ENCODE data around the gene PPY.
"Not testable (repeated sequence)": the region's sequence is repeated elsewhere in the genome, so short reads cannot be mapped to it uniquely, and the experiment has no call there.

PPY gene

DNA sequence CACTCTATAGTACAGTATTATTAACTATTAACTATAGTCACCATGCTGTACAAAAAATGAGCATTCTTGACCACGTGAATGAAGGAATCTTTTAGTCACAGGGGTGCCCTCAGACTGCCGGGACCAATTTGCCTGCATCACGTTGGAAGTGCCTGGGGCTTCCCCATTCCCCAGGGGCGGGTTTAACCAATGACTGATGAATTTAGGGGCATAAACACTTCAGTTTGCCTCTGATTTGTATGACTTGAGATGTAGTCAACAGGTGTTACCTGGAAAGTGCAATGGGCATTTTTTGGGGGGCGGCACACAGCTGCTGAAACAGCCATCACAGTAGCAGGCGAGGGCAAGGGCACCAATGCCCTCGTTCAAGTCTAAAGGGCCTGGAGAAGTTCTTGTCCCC lies 20.2 kb upstream of the PPY start:
- no peak for DNase-seq

DNA sequence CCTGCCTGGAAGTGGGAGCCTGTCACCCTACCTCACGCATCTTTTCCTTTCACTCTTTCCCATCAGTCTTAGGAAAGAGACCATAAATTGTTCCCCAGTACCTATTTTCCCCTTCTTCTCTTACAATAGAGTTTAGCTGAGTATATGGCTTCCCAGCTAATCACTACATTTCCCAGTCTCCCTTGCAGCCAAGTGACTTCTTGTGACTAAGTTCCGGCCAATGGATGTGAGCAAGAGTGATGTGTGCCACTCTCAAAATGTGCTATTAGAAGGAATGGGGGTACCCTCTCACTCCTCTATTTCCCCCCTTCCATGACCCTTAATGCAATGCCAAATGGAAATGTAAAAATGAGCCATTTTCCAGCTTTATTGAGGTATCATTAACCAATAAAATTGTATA lies 19.7 kb upstream of the PPY start:
- DNase-seq = no peak

DNA sequence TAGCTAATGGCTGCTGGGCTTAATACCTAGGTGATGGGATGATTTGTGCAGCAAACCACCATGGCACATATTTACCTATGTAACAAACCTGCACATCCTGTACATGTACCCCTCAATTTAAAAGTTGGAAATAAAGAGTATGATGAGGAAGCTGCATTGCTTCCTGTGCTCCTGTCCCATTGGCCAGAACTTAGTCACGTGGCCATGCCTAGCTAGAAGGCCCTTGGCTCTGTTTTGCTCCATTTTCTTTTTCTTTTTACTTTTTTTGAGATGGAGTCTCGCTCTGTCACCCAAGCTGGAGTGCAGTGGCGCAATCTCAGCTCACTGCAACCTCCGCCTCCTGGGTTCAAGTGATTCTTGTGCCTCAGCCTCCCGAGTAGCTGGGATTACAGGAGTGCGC lies 19.0 kb upstream of the PPY start:
- DNase-seq = not testable (repeated sequence)

- DNase-seq = no peak
Measured at GRCh38 chr17:43958748-43959352, 16.6 kb upstream of the PPY start.

GRCh38 chr17:43956222-43956621 lies 13.9 kb upstream of the PPY start:
- no peak for DNase-seq

GRCh38 chr17:43953746-43954145 lies 11.5 kb upstream of the PPY start, which contains the start of gene PYY:
Gene PYY (minus strand): TSS chr17:43953940. CDS start chr17:43953483, 457 bp downstream.
- no peak for DNase-seq

DNA sequence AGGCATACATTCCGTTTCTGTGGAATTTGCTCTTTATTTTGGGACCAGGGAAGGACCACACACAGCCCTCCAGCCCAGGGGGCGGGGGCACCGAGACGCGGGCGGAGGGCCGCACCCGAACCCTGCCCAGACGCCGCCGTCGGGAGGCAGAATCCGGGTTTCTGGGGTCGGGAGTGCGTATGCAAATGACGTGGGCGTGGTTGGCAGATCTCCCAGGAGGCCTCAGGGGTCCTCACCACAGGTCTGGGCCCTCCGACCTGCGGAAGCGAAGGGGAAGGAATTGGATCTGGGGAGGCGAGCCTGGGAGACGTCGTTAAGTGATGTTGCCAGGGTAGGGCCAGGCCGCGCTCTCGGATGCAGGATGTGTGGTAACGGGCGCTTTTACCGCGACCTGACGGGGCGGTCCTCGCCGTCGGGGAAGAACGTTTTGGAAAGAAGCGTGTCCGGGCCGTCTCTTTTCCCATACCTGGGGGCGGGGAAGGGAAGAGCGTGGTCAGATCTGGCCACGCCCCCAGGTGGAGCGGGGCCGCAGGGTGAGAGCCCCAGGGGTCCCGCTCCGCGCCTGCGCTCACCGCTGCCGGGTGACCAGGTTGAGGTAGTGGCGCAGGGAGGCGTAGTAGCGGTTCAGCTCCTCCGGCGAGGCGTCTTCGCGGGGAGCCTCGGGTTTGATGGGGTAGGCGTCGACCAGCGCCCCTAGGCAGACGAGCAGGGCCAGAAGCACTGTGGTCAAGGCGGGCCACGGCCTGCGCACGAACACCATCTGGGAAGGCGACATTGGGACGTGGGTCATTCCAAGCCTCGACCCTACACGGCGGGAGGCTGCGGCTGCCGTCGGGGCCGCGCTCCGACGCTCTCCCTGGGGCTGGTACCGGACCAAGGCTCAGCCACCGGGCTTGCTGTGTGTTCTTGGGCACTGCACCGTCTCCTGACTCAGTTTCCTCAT lies 10.7 kb upstream of the PPY start:
- no peak for DNase-seq

DNA sequence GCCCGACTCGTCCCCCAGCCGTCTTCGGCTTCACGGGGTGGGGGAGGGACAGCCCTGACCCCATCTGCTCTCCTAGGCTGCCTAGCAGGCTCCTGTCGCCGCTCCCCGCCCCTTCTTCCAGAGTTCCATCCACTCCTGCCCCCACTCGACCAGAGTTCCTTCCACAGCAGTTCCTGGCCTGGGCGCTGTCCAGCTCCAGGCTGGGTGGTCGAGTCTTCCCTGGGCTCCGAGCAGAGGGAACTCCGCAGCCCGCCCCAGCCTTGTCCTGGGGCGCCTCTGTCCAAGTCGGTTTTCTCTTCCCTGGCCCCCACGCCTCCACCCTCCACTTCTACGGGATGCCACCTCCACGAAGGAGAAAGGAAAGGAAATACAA lies 10.1 kb upstream of the PPY start:
- DNase-seq = no peak

DNA sequence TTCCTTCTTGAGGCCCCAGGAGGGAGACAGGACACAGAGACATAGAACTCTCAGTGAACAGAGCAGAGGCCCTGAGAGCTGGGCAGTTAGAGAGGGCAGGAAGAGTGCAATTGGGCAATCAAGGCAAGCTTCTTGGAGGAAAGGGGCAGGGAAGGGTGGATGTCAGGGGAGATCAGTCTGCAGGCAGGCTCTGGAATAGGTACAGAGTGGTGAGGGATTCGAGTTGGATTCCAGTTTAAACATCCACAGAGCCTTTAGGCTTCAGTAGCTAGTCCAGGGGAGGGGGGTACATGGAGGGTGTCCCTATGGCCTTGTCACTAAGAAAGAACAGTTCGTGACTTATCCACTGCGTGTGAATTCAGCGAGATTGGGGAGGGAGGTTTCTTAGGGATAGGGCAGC lies 9.5 kb upstream of the PPY start:
- no peak for DNase-seq

GRCh38 chr17:43950554-43950953 lies 8.3 kb upstream of the PPY start:
- DNase-seq = no peak

- DNase-seq = no peak
Measured at GRCh38 chr17:43949781-43950180, 7.5 kb upstream of the PPY start.

- DNase-seq = no peak
Measured at GRCh38 chr17:43946781-43947180, 4.5 kb upstream of the PPY start.

DNA sequence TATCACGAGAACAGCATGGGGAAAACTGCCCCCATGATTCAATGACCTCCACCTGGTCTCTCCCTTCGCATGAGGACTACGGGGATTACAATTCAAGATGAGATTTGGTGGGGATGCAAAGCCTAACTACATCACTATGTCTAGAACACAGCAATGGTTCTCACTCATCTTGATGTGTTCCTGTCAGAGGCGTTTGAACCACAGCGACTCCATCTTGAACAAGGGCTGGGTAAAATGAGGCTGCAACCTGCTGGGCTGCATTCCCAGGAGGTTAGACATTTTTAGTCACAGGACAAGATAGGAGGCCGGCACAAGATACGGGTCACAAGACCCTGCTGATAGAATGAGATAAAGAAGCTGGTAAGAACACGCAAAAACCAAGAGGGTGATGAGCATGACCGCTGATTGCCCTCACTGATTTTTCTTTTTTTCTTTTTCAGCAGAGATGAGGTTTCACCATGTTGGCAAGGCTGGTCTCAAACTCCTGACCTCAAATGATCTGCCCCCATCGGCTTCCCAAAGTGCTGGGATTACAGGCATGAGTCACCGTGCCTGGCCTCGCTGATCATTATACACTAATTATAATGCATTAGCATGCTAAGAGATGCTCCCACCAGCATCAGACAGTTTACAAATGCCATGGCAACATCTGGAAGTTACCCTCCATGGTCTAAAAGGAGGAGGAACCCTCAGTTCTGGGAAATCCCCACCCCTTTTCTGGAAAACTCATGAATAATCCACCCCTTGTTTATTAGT lies 3.0 kb upstream of the PPY start:
- DNase-seq = no peak

DNA sequence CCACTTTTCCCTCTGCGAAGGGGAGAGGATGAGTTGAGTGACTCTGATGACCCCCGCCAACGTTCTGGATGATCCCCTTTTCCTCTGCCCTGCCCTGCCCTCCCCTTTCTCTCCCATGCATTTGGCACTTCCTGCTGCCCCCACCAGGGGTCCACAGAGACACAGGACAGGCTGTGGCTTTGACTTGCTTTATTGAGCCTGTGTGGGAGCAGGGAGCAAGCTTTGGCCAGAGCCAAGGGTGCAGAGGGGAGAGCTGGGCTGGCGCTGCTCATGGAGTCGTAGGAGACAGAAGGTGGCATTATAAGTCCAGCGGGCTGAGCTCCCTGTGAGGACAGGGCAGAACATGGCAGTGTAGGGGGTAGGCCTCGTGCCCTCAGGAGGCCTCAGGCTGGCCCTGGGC lies 1.6 kb downstream of the PPY start:
- DNase-seq = no peak

DNA sequence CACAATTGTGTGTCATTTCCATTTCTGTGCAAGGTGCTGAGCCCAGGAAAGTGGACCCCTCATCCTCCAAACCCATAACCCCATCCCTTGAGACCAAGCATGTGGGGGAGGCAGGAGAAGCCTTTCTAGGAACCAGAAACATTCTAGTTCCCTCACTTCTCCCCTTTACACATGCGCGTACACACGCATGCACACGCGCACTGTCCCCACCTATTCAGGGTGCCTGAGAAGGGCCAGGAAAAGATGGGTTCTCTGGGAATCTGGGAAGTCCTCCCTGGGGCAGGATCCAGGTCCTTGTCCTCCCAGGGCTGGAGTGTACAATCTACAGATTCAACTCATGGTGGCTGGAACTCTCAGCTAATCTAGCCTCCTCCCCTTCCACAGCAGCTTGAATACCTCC lies 2.4 kb downstream of the PPY start:
- DNase-seq = no peak

DNA sequence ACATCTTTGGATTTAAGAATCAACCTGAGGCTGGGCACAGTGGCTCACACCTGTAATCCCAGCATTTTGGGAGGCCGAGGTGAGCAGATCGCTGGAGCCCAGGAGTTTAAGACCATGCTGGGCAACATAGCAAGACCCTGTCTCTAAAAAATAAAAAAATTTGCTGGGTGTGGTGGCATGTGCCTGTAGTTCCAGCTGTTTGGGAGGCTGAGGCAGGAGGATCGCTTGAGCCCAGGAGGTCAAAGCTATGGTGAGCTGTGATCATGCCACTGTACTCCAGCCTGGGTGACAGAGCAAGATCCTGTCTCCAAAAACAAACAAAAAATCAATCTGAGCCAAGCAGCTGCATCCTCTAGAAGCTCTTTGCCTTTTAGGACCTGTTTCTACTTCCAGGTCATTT lies 2.8 kb downstream of the PPY start:
- DNase-seq = not testable (repeated sequence)

- no peak for DNase-seq
Measured at GRCh38 chr17:43938838-43939182, 3.5 kb downstream of the PPY start.

- no peak for DNase-seq
Measured at GRCh38 chr17:43936434-43936833, 5.8 kb downstream of the PPY start.

DNA sequence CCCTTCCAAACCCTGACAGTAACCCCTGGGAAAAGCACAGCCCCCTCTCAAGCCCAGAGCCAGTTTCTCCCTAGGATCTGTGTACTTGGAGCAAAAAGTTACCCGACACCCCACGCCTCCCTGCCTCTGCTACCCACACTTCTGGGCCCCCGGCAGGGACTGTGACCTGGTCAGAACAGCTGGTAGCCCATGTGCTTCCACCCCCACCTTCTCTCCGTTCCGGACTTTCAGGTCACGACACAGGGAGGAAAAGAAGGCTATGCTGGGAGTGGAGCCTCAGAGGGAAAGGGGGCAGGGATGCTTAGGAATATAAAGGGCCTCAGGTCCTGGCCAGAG lies 6.4 kb downstream of the PPY start:
- no peak for DNase-seq

GRCh38 chr17:43935204-43935925 lies 6.9 kb downstream of the PPY start:
- DNase-seq = no peak

DNA sequence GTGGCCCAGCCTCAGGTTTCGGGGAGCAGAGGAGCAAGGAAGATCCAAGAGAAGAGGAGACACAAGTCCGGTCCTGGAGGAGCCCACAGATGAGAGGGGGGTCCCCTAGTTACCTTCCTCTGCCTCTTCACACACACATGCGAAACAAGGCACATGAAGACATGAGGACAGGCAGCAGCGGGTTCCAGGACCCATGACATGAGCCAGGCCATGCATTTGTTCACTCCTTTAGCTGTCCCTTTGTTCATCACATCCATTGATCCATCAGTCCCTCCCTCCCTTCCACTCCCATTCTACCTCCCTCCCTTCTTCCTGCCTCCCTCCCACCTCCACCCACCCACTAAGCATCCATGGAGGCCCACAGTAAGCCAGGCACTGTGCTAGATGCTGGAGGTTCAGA lies 9.4 kb downstream of the PPY start:
- DNase-seq = no peak

DNA sequence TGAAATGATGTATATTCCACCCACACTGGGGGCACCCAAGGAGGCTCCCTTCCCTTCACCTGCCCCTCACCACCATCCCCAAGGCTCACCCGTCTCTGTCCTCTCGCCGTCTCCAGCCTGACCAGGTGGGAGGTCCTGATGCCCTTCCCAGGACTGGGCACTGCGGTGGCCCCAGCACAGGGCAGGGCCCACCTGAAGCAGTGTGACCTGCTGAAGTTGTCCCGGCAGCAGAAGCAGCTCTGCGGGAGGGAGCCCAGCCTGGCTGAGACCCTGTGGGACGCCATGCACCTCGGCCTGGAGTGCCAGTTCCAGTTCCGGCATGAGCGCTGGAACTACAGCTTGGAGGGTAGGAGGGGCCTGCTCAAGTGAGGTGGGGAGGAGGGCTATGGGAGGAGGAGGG lies 9.9 kb downstream of the PPY start:
- no peak for DNase-seq

DNA sequence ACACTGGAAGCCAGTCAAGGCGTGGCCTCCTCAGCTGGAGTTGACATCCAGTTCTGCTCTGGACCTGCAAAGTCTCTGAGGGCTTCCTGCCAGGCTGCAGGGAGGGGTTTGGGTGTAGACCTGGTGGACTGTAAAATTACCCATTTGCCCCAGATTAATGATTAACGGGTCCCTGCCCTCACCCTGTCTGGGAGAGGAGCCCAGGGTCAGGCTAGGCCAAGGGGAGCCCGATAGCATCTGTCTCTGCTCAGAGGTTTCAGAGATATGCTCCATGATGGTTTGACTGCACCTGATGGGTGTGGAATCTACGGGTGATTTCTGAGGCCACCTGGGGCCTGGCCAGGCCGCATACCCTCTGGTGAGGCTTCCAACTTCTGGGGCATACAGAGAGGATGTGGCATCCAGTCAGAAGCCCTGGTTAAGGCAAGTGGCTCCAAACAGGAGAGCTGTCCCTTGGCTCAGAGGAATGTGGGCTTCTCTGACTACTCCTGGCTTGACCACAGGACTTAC lies 11.2 kb downstream of the PPY start:
- no peak for DNase-seq

All from inflammatory macrophage treated with lipopolysaccharide for 4 hours (primary cell).